ENCODE measurements around the gene OLIG1.
A peak's percentile ranks its signal among the peaks of the same experiment; 100 is the strongest.

The OLIG1 gene

GRCh38 chr21:33022828-33023573 is 46.9 kb upstream of the OLIG1 start:
- no peak overlapping the region for H3K27ac Mint-ChIP-seq
- no peak for DNase-seq
- H3K4me1 Mint-ChIP-seq: peaks cover 28% of the 10 kb centered on the region
- no peak for TF ChIP-seq CTCF (IDR thresholded peaks at IDR 0.05)
- H3K4me3 Mint-ChIP-seq: peak overlapping the region; percentile 73
- H3K36me3 Mint-ChIP-seq (ENCODE audit: low read depth): no peaks in the 10 kb centered on the region
- H3K9me3 Mint-ChIP-seq: no peaks in the 10 kb centered on the region
- peaks cover 95% of the 10 kb centered on the region for H3K27me3 Mint-ChIP-seq (ENCODE audit: low read depth, poor library complexity)

- Mint-ChIP-seq H3K9me3 (no peaks in the 10 kb centered on the region), H3K27me3 (ENCODE audit: low read depth, poor library complexity) (peaks cover 95% of the 10 kb centered on the region), H3K27ac (no peak overlapping the region), H3K4me1 (peaks cover 28% of the 10 kb centered on the region), H3K4me3 (peak overlapping the region; percentile 25), H3K36me3 (ENCODE audit: low read depth) (no peaks in the 10 kb centered on the region)
- DNase-seq: no peak
- no peak for TF ChIP-seq CTCF (IDR thresholded peaks at IDR 0.05)
Observed at GRCh38 chr21:33023574-33024200, 46.3 kb upstream of the OLIG1 start.

GRCh38 chr21:33024201-33025103 is 45.5 kb upstream of the OLIG1 start:
- DNase-seq: no peak
- no peak overlapping the region for H3K27ac Mint-ChIP-seq

GRCh38 chr21:33025106-33025488 is 44.8 kb upstream of the OLIG1 start:
- TF ChIP-seq CTCF (IDR thresholded peaks at IDR 0.05): peak; percentile 2
- Mint-ChIP-seq H3K27me3 (ENCODE audit: low read depth, poor library complexity) (peaks cover 97% of the 10 kb centered on the region), H3K36me3 (ENCODE audit: low read depth) (no peaks in the 10 kb centered on the region), H3K27ac (no peak overlapping the region), H3K4me3 (peak overlapping the region; percentile 80), H3K4me1 (peaks cover 19% of the 10 kb centered on the region), H3K9me3 (no peaks in the 10 kb centered on the region)
- DNase-seq: peak; percentile 51

More at GRCh38 chr21:33024201-33025103, 45.5 kb upstream of the OLIG1 start:
- TF ChIP-seq CTCF (IDR thresholded peaks at IDR 0.05): no peak
- H3K27me3 Mint-ChIP-seq (ENCODE audit: low read depth, poor library complexity): peaks cover 95% of the 10 kb centered on the region
- no peaks in the 10 kb centered on the region for H3K9me3 Mint-ChIP-seq
- H3K4me3 Mint-ChIP-seq: peak overlapping the region; percentile 80
- no peaks in the 10 kb centered on the region for H3K36me3 Mint-ChIP-seq (ENCODE audit: low read depth)
- H3K4me1 Mint-ChIP-seq: peaks cover 21% of the 10 kb centered on the region

GRCh38 chr21:33025489-33026442 is 44.2 kb upstream of the OLIG1 start, which contains the start of gene OLIG2:
Gene OLIG2 (plus strand): TSS chr21:33025935. CDS start chr21:33026863, 928 bp downstream.
- Mint-ChIP-seq H3K36me3 (ENCODE audit: low read depth) (no peaks in the 10 kb centered on the region), H3K4me1 (peaks cover 14% of the 10 kb centered on the region), H3K9me3 (no peaks in the 10 kb centered on the region), H3K27me3 (ENCODE audit: low read depth, poor library complexity) (peaks cover 97% of the 10 kb centered on the region), H3K27ac (no peak within 1 kb of the TSS), H3K4me3 (peak within 1 kb of the TSS; percentile 80)
- peak; percentile 86 for DNase-seq
- no peak for TF ChIP-seq CTCF (IDR thresholded peaks at IDR 0.05)

All from nephron progenitor cell (in vitro differentiated cells).